ENCODE measurements around the gene SEC61G.

SEC61G gene

DNA sequence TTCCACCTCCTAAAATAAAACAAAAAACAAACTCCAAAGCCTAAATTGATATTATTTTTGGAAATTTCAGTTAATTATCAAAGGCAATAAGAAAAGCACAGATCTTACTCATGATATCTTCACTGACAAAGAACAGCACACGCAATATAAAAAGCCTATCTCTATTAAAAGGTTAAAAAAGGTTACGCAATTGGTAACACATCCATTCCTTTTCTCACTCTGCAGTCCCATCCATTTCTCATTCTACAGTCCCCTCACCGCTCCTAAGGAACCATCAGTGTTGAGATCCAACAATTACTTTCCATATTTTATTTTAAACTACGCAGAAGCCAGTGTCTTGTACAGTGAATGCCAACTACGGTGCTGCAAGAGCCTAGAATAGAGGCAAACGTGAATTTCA is 1.3 kb downstream of the SEC61G start:
- DNase-seq = no peak

DNA sequence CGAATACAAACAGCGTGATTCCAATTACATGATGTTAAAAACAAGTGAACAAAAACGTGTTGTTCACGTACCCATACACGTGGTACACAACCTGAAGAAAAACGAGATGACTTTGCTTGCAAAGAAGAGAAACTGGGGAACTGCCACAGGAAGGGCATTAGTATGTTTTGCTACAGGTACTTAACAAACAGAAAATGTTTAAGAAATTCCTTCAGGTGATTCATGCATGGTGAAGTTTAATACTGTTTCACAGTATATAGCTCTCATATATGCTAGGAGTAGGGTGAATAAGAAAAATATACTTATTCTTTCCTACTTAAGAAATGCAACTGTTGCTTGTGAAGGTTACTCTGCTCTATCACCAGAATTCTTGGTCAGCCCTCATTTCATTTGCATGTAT is 9.8 kb downstream of the SEC61G start:
- DNase-seq = no peak

DNA sequence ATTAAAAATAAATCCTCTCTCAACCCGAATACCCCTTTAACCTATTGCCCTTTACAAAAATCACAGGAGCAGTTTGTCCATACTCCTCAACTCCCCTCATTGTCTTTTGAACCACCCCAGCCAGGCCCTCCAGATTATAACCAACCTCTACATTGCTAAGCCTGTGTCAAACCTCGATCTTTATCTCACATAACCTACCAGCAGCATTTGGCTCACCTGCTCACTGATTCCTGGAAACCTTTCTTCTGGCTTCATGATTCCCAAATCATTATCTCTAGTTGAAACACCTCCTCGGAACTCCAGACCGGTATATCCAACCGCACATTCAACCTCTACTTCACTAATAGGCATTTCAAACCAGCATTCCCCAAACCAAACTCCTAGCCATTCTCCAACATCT is 11.8 kb downstream of the SEC61G start:
- DNase-seq = no peak

DNA sequence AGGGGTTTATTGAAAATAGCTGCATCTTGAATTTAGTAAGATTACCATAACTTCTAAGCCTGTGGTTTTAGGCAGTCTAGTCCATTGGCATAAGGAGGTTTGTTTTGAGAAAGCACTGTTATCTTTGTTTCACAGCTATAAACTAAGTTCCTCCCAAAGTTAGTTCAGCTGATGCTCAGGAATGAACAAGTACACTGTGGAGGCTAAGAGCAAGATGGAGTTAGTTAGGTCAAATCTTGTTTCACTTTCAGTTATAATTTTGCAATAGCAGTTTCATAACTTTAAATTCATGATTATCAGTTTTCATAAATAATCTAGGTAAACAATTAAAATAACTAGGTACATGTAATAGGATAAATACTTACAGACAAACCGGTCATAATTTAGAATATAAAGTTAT is 15.4 kb downstream of the SEC61G start:
- no peak for DNase-seq

DNA sequence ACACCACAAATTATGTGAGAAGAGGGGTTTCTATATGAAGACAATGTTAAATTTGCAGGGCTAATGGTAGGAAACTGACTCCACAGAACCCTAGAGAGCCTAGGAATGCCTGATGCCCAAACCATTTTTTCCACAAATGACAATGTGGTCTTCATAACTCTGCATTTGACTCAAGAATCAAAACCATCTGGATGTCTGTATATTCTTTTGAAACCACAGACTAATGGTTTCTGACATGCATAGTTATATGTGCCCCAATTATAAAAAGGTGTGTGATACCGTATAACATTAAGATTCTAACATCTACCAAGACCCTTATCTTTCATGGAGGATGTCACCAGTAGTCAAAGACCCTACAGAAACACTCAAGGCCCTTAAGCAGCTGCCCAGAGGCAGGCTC is 20.3 kb downstream of the SEC61G start:
- DNase-seq = no peak

DNA sequence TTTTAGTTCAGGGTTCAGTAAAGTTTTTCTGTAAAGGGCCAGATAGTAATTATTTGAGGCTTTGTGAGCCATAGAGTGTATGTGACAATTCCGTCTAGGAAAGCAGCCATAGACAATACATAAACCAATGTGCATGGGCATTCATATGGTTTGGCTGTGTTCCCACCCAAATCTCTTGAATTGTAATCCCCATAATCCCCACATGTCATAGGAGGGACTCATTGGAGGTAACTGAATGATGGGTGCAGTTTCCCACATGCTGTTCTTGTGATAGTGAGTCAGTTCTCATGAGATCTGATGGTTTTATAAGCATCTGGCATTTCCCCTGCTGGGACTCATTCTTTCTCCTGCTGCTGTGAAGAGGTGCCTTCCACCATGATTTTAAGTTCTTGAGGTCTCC is 29.9 kb downstream of the SEC61G start:
- DNase-seq = no peak

DNA sequence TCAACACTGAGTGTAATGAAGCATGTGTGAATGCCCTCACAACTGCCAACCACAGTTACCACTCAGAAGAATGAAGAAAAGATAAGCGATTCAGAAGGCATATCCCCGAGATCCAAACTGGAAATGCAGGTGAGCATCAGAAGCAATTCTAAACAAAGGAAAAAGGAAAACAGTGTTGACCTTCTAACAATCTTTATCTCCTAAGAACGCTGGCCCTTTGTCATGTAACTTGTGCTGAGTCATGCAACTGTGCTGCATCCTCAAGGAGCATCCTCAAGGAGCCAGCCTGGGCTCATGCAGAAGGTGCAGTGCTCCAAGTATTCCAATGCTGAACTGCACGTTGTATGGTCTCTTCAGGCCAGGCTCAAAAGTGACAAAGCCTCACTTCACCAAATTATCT is 30.6 kb downstream of the SEC61G start:
- DNase-seq = no peak

DNA sequence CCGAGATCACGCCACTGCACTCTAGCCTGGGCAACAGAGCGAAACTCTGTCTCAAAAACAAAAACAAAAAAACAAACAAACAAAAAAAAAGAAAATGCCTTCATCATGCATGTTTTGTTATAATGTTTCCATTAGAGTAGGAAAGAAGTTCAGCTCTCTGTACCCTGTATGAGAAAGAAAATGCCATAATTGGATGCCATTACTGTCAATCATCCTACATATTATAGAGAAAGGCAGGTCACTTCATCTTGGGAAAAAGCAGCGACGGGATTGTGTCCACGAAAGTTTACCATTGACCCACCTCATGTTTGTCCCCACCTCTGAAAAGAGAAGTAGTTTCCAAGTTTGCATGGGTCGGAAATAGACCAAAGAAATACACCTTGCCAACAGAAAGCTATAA is 33.8 kb downstream of the SEC61G start:
- DNase-seq = no peak

DNA sequence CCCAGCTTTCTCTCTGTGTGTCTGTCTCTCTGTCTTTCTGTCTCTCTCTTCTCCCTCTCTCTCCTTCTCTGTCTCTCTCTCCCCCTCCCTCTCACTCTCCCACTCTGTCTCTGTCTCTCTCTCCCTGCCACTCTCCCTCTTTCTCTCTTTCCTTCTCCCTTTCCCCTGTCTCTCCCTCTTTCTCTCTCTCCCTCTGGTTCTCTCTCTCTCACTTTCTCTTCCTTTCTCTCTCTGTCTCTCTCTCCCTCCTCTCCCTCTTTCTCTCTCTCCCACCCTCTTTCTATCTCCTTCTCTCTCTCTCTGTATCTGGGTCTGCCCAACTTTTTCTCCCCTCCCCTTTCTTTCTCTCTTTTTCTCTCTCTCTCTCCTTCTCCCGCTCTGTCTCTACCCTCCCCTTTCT is 36.5 kb downstream of the SEC61G start:
- DNase-seq = no peak

DNA sequence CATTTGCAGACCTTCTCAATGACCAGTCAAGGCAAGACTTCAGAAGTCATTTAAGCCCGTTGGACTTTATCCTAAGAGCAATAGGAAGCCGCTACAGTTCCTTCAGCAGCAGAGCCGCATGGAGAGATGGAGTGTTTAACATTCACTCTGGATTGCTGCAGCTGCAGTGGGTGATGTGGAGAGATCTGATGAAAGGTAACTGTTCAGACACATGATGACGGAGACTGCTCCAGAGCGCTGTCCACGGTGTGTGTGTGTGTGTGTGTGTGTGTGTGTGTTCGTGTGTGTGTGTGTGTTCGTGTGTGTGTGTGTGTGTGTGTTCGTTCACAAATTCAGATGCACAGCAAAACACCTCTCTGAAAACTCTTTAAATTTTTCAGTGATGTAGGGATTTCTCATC is 37.0 kb downstream of the SEC61G start:
- no peak for DNase-seq

DNA sequence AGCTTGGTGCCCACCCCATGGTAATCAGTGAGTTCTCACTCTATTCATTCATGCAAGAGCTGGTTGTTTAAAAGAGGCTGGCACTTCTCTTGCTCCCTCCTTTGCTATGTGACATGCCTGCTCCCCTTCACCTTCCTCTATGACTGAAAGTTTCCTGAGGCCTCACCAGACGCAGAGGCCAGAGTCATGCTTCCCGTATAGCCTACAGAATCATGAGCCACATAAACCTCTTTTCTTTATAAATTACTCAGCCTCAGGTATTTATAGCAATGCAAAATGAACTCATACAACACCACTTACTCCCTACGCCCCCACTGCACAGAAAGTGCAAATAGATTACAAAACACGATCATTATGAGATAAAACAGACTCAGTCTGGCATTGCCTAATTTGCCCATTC is 39.0 kb downstream of the SEC61G start:
- DNase-seq = no peak

DNA sequence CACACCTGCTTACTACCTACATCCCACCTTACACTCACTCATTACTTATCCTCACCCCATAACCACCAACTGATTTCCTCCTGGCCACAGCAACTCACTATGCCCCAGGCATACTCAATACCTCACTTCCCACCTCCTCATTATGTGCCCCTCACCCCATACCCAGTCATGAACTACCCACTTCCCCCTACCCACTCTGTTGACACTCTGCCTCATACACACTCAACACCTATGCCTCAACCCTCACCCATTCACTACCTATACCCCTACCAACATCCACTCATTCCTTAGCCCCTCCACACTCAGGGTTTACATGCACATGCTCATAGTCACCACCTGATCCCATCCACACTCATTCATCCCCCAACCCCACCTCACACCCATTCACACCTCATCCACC is 39.6 kb downstream of the SEC61G start:
- no peak for DNase-seq

DNA sequence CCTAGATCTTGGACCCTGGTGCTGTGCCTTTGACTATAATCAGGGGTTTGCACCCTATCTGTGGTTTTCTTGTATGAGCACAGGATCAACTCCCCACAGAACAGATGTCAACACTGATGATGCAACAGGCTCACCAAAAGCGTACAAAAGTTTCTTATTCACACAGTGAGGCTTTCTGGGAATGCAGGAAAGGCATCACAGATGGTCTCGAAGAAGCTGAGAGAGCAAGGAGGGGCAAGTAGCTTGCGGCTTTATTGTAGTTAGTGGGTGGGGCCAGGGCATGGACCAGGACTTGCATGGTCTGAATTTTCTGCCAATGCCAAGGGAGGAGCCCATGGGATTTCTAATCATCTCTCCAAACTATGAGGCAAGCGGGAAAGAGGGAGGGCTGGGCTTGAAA is 46.2 kb downstream of the SEC61G start:
- DNase-seq = no peak

DNA sequence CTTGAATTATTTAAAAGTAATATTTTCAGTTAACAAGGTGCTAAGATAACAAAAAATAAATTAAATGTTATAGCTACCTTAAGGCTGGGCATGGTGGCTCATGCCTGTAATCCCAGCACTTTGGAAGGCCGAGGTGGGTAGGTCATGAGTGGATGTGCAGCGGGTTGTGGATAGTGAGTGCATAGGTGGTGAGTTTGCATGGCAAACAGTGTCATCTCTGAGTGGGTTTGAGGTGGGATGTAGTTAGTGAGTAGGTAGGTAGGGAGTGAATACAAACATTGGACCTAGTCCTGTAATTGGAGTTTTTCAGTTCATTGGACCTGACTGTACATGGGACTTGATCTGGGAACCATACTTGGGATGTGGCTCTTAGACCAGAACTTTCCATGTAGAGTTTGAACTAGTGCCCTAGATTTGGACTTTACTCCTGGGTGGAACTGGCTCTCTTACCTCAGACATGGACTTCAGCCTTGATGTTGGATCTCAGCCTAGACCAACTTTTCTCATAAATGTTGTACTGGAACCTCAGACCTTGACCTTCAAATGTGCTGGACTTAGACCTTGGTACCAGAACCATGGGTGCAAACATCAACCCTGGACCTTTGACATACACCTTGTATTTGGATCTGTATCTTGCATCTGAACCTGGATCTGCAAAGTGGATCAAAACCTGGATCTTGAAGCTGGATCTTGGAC is 47.0 kb downstream of the SEC61G start:
- DNase-seq = no peak

DNA sequence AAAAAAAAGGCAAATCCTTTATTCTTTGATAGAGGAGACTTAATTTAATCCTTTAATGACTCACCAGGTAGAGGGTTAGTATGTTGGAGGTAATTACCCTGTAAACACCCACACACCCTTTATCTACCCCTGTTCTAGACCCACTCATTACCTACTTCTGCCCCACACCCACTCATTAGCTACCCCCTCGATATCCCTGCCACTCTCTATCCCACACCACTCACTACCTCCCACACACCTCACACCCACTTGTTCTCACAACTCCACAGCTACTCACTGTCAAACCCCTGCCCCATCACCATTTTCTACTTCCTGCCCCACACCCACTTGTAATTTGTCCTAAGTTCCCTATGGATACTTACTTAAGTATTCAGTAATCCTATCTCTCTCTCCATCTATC is 49.7 kb downstream of the SEC61G start:
- DNase-seq = no peak

DNA sequence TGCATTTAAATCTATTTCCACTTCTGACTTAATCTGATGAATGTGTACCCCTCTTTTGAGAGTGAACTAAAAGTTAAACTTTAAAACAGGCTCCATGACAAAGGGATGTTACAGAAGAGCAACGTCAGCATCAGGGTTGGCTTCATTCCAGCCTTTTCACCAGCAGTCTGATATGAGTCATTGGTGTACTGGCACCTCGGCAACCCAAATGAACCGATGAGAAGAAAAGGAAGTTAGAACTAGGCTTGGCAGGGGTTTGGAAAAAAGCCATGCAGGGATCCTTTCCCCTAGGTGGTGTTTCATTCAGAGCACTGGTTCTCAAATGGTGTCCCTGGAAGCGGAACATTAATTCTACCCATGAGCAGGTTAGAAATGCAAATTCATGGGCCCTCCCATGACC is 53.6 kb downstream of the SEC61G start:
- no peak for DNase-seq

DNA sequence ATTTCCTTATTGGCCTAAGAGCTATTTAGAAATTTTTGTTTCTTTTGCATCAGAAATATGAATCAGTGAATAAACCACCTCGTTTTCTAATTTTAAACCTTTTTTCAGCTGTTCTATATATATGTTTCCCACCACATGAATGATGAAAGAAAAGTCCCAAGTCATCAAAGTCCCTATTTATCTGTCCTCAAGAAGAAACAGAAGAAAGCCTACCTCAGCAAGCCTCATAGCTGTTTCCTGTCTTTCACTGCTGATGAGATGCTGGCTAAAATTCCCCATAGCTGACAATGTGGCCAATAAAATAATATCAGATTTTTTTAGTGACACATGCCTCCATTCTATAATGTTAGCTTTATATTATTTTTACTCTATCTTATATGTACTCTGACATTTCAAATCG is 54.2 kb downstream of the SEC61G start:
- no peak for DNase-seq
